Upper lobe of right lung (tissue), 1 donor: Measurements from ENCODE around the gene CD7. TPM values are rescaled to one million over a fixed set of nuclear protein-coding genes. Genes with fewer than 3 reads are reported as not detected.
A peak's percentile ranks its signal among the peaks of the same experiment; 100 is the strongest.

Experiments
- ATAC-seq: fragments of 200-7000 bp; cut with Tn5 transposase; one replicate; pipeline ENCODE4 v1.9.1; 2020; ENCODE audit warnings: mild to moderate bottlenecking, moderate library complexity
- DNase-seq: peaks from one replicate; pipeline ENCODE4 v3.0.0-alpha.2; 2020
- H3K27ac ChIP-seq: fragments of 200-600 bp; one replicate; pipeline ENCODE4 v1.8.0; 2022
- H3K27me3 ChIP-seq: fragments of 200-600 bp; one replicate; pipeline ENCODE4 v1.8.0; 2022; ENCODE audit warnings: mild to moderate bottlenecking
- H3K36me3 ChIP-seq: fragments of 200-600 bp; one replicate; pipeline ENCODE4 v1.8.0; 2022
- H3K4me1 ChIP-seq: fragments of 200-600 bp; one replicate; pipeline ENCODE4 v1.8.0; 2022
- H3K4me3 ChIP-seq: fragments of 200-600 bp; one replicate; pipeline ENCODE4 v1.8.0; 2022; ENCODE audit warnings: mild to moderate bottlenecking
- H3K9me3 ChIP-seq: fragments of 200-600 bp; one replicate; pipeline ENCODE4 v1.8.0; 2022
- intact Hi-C: fragments of 100-400 bp; cut with DNase I; formaldehyde crosslinking; loops from one replicate; pipeline ENCODE4 v1.11.0; 2022
- total RNA-seq: library from RNA; stranded (reverse); fragmentation: NEBNext Ultra II Directional; extraction: Animal tissue kit (Norgen Biotek cat#: 25700); gene quantifications from one replicate; pipeline ENCODE4 v1.2.1, GENCODE V29; 2021
- TF ChIP-seq, protein P1 (sequence below): fragments of 200-600 bp; IDR thresholded peaks from one replicate; pipeline ENCODE4 v1.8.0; 2022; ENCODE audit warnings: antibody characterized with exemption
- donor health status: DM: no; HTN: yes; CAD: no; lungs with severe emphysema.

CD7 gene
- total RNA-seq, 1 donor from 2014 or later, result 7.2 TPM

DNA sequence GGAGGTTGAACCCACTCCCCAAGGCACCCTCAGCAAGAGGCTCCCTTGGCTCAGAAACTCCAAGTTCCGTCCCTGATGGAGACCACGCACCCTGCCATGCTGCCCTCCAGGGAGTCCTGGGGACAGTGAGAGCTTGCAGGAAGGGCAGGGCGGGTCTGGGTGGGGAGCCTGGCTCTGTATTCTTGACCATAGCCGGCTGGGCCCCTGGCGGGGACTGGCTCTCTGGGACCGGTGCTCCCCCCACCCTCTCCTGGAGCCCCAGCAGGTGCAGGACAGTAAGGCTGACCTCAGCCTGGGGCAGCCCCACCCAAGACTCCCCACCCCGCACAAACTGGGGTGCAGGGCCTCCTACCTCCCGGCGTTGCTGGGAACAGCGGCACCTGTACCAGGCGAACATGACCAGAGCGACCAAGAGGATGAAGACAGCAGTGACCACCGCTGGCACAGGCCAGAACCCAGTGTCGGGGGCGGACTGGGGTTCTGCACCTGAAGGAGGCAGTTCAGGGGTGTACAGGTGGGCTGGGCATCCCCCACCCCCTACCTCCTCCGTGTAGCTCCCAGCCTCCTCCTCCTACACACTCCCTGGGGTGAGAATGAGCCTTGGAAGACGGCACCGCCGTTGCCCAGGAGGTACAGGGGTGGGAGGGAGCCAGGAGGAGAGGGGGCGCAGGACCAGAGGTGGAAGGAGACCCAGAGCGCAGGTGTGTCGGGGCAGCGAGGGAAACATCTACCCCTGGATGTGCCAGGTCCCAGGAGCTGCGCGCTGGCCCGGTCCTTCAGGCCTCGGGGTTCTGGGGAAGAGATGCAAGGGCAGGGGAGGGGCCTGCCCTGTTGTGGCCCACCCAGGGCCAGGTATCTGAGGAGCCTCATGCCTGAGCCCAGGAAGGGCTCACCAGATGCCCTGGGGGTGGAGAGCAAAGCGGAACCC is 5.4 kb upstream of the CD7 start:
- no peak for ATAC-seq
- H3K27ac ChIP-seq, result no peak overlapping the region
- no peak overlapping the region for H3K4me3 ChIP-seq
- TF ChIP-seq, protein P1, sequence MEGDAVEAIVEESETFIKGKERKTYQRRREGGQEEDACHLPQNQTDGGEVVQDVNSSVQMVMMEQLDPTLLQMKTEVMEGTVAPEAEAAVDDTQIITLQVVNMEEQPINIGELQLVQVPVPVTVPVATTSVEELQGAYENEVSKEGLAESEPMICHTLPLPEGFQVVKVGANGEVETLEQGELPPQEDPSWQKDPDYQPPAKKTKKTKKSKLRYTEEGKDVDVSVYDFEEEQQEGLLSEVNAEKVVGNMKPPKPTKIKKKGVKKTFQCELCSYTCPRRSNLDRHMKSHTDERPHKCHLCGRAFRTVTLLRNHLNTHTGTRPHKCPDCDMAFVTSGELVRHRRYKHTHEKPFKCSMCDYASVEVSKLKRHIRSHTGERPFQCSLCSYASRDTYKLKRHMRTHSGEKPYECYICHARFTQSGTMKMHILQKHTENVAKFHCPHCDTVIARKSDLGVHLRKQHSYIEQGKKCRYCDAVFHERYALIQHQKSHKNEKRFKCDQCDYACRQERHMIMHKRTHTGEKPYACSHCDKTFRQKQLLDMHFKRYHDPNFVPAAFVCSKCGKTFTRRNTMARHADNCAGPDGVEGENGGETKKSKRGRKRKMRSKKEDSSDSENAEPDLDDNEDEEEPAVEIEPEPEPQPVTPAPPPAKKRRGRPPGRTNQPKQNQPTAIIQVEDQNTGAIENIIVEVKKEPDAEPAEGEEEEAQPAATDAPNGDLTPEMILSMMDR, result no peak
- peaks cover 8% of the 10 kb centered on the region for H3K4me1 ChIP-seq
- no peaks in the 10 kb centered on the region for H3K9me3 ChIP-seq
- no peaks in the 10 kb centered on the region for H3K36me3 ChIP-seq
- DNase-seq, result peak; percentile 62
- no peaks in the 10 kb centered on the region for H3K27me3 ChIP-seq
- intact Hi-C loops, result loop anchor here (5.0 kb wide), 1 partner anchor 85 kb away; no protein-coding TSS in a partner anchor

DNA sequence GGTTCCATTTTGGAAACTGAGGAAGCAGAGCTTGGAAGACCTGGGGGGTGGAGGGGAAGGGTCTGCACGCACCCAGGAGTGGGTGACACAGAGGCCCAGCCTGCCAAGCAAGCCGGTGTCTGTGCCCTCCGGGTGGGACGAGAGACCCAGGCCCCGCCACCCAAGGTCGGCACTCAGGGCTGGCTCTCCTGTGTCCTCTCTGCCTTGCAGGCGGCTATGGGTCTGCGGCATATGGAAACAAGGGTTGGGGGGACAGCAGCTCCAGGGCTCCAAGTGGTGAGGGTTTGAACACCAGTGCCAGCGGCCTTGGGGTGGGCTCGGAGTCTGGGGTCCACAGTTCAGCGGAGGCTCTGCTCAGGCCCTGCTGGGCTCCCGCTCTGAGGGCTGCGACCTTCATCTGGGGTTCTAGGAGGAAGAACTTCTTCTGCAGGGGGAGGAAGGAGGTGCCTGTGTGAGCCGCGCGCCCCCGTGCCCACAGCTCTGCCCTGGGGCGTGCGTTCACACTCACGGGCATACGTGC is 4.6 kb upstream of the CD7 start:
- Histone ChIP-seq H3K27ac (no peak overlapping the region), H3K36me3 (no peaks in the 10 kb centered on the region)
- intact Hi-C loops, result loop anchor here (5.0 kb wide), 1 partner anchor 85 kb away; no protein-coding TSS in a partner anchor

DNA sequence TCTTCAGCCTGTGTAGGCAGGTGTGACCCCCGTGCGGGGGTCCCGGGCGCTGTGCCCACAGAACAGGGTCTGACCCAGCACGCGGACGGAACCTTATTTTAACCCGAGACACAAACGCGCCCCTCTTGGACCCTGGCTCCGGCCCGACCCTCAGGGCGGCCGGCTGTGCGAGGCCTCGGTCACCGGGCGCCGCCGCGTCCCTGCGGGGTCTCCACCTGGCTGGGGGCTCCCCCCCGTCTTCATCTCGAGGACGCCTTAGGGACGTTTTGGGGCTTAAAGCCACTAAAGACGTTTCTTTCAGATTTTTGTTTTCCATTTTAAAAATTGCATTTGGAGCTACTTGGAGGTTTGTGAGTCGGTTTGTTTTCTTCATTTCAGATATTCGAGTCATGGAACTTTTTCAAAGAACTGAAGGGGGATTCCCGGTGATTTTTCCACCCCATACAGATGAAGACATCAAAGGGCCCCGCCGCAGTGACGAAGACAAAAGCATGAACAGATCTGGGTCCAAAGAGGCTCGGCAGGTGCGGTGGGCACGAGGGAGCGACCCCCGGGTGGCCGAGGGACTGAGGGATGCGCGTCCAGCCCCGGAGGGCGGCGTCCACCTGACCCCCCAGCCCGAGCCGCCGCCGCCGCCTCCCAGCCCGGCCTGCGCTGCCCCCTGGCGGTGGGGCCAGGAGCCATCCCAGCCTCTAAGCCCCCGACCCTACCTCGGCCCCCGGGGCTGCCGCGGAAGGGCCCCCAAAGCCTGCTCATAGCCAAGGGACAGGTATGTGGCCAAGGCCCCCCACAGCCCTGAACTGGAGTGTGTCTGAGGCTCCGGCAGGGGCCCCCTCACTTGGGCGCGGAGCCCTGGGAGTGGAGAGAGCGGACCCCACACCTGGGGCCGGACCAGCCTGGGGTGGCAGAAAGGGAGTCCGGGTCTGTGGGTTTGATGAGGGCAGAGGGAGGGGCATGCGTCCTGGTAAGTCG is 3.8 kb upstream of the CD7 start:
- peak; percentile 63 for ATAC-seq
- H3K4me3 ChIP-seq, result no peak overlapping the region
- TF ChIP-seq, protein P1, result peak; percentile 86
- no peaks in the 10 kb centered on the region for H3K9me3 ChIP-seq
- H3K4me1 ChIP-seq, result peaks cover 9% of the 10 kb centered on the region
- H3K27me3 ChIP-seq, result no peaks in the 10 kb centered on the region
- intact Hi-C loops, result loop anchor here (5.0 kb wide), 1 partner anchor 84 kb away; no protein-coding TSS in a partner anchor
- DNase-seq, result peak; percentile 77
- no peaks in the 10 kb centered on the region for H3K36me3 ChIP-seq
- no peak overlapping the region for H3K27ac ChIP-seq

More for the DNA sequence above, 4.6 kb upstream of the CD7 start:
- Histone ChIP-seq H3K9me3 (no peaks in the 10 kb centered on the region), H3K4me1 (peaks cover 8% of the 10 kb centered on the region), H3K27me3 (no peaks in the 10 kb centered on the region), H3K4me3 (no peak overlapping the region)
- DNase-seq (peak; percentile 61), ATAC-seq (no peak)
- TF ChIP-seq, protein P1, result no peak

DNA sequence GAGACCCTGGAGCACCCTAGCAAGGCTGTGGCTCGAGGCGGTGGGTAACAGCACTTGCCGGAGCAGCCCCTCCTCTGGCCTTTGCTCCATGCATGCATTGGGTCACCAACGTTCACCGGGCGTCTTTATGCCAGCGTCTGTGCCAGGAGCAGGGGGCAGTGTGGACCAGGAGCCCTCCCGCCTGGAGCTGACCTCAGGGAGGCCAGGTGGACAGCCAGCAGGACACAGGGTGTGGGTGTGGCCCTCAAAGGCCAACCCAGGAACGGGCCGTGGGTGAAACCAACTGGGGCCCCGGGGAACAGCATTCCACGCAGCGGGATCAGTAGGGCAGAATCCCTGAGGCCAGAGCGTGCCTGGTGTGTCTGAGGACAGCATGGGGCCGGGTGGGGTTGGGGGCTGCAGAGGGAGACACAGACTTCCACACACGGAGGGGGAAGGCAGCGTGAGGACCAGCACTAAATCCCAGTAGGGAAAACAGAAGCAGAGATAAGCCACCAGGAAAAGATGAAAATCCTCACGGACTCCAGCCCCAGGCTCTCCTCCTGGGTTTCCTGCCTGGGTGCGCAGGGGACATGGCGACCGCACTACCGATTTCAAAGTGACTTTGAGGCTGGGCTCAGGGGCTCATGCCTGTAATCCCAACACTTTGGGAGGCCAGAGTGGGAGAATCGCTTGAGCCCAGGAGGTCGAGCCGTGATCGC is 2.9 kb upstream of the CD7 start:
- intact Hi-C loops, result loop anchor here (5.0 kb wide), 1 partner anchor 83 kb away; no protein-coding TSS in a partner anchor
- ATAC-seq, result no peak
- DNase-seq, result peak; percentile 64
- peaks cover 18% of the 10 kb centered on the region for H3K4me1 ChIP-seq
- H3K9me3 ChIP-seq, result no peaks in the 10 kb centered on the region
- no peaks in the 10 kb centered on the region for H3K36me3 ChIP-seq
- H3K27ac ChIP-seq, result no peak overlapping the region
- TF ChIP-seq, protein P1, result no peak
- no peak overlapping the region for H3K4me3 ChIP-seq
- H3K27me3 ChIP-seq, result peaks cover 8% of the 10 kb centered on the region
